ENCODE results near the gene GAREM1. TPM values are rescaled to one million over a fixed set of nuclear protein-coding genes. Genes with fewer than 3 reads are reported as not detected.

Gene GAREM1
- total and polyA plus RNA-seq, 2 of the 8 experiments (the other 6 are each of a cell fraction or from before 2014, with no cell fraction given), result 3.6 to 9.2 TPM

DNA sequence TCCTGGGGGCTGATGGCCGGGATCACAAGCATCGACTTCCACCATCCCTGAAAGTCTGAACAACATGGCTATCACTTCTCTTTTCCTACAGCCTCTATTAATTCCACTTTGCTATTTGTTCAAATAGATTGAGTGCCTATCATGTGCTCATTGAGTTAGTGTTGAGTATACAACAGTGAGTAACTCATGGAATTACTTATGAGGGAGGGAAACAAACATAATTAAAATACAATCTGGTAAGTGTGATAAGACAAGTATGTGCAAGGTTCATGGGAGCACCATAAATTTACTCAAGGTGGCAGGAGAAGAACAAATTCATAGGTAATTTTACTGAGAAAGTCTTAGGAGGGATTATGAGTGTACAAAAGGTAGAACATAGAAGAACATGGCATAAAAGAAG, 194.4 kb downstream of the GAREM1 start:
- Histone ChIP-seq H2BK12ac (ENCODE audit: low read depth, low read length) (no peak overlapping the region), H2BK15ac (ENCODE audit: low read length) (no peak overlapping the region), H3K9me3 (ENCODE audit: insufficient read depth in 2 of 2, low read depth in 1 of 2, low read length in 1 of 2) (peaks cover 0 to 3% of the 10 kb centered on the region in 2 experiments; a peak in 1 of 4 replicates), H3K23ac (ENCODE audit: insufficient read length) (no peak overlapping the region), H2AK5ac (ENCODE audit: low read depth, low read length) (no peak overlapping the region), H2AFZ (ENCODE audit: low read length) (no peak overlapping the region), H2BK20ac (ENCODE audit: low read length) (no peak overlapping the region), H3K4me3 (ENCODE audit: extremely low read depth in 1 of 4, insufficient read depth in 2 of 4, low read depth in 3 of 4, low read length in 4 of 4) (no peak overlapping the region), H3K56ac (replicated peaks; ENCODE audit: insufficient read length, low read depth, low read length) (no peak overlapping the region), H3K4me2 (ENCODE audit: insufficient read depth in 1 of 2, low read depth in 2 of 2, low read length in 2 of 2) (no peak overlapping the region), H3K4me1 (replicated peaks in 1 of 4; ENCODE audit: control insufficient read depth in 3 of 4, insufficient read depth in 4 of 4, low read length in 3 of 4) (peaks cover 0 to 4% (median 2%) of the 10 kb centered on the region in 4 experiments; a peak in 3 of 7 replicates), H4K5ac (ENCODE audit: insufficient read length, low read depth, low read length) (no peak overlapping the region), H2BK5ac (ENCODE audit: low read depth, low read length) (no peak overlapping the region), H4K20me1 (replicated peaks in 1 of 2; ENCODE audit: control insufficient read depth in 1 of 2, insufficient read depth in 2 of 2, low read length in 2 of 2) (no peaks in the 10 kb centered on the region), H2BK120ac (replicated peaks; ENCODE audit: low read depth, low read length) (no peak overlapping the region), H3K79me2 (ENCODE audit: control insufficient read depth in 1 of 2, insufficient read depth in 2 of 2, low read length in 2 of 2) (no peaks in the 10 kb centered on the region), H3K14ac (ENCODE audit: insufficient read length) (no peak overlapping the region), H4K91ac (replicated peaks; ENCODE audit: insufficient read length, low read length) (no peak overlapping the region), H3K23me2 (ENCODE audit: low read depth, low read length) (no peaks in the 10 kb centered on the region), H3K79me1 (ENCODE audit: low read depth, low read length) (no peaks in the 10 kb centered on the region), H3K36me3 (ENCODE audit: control insufficient read depth in 2 of 4, insufficient read depth in 4 of 4, low read length in 3 of 4) (no peaks in the 10 kb centered on the region), H3K4ac (replicated peaks; ENCODE audit: insufficient read length, low read depth, low read length) (no peak overlapping the region), H3K9ac (replicated peaks in 1 of 4; ENCODE audit: extremely low read depth in 1 of 4, low read depth in 3 of 4, low read length in 3 of 4) (no peak overlapping the region), H3K27me3 (replicated peaks in 1 of 4; ENCODE audit: control insufficient read depth in 3 of 4, extremely low read depth in 1 of 4, insufficient read depth in 3 of 4, low read length in 3 of 4) (no peaks in the 10 kb centered on the region), H4K8ac (ENCODE audit: extremely low read depth, insufficient read depth, low read length) (no peak overlapping the region), H3K27ac (ENCODE audit: low read depth, low read length) (no peak overlapping the region), H3K18ac (ENCODE audit: extremely low read depth, low read length) (no peak overlapping the region)
- FAIRE-seq (no peak), DNase-seq (ENCODE audit: low read depth in 1 of 2, low spot score in 2 of 2) (no peak)
- WGBS, 2 experiments (ENCODE audit: extremely low coverage in 1 of 2, insufficient coverage in 1 of 2, insufficient read length in 1 of 2, insufficient replicate concordance in 2 of 2, low coverage in 1 of 2, low lambda C conversion rate in 2 of 2, missing lambda C conversion rate in 1 of 2), result 91% methylated on average over 2 of the region's 2 CpGs; no CpG with 5 or more reads in 1 of the 2 experiments
- ChIA-PET POLR2A (ENCODE audit: partially characterized antibody) (no interaction called here), CTCF (ENCODE audit: partially characterized antibody) (interaction anchor here (1.2 to 2.2 kb wide), 3 partner anchors 13 to 37 kb away, joined by 3 to 6 read pairs (median 6); no protein-coding TSS in a partner anchor)
- TF ChIP-seq, protein P1, sequence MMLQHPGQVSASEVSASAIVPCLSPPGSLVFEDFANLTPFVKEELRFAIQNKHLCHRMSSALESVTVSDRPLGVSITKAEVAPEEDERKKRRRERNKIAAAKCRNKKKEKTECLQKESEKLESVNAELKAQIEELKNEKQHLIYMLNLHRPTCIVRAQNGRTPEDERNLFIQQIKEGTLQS (IDR thresholded peaks at IDR 0.05; ENCODE audit: insufficient read depth, low read depth, low read length), result no peak
- TF ChIP-seq SRF (IDR thresholded peaks at IDR 0.05; ENCODE audit: low read depth, low read length), result no peak
- no peak for TF ChIP-seq SIN3A (conservative IDR thresholded peaks at IDR 0.05 in 1 of 2, IDR thresholded peaks at IDR 0.05 in 1 of 2; ENCODE audit: low read depth in 1 of 2, low read length in 2 of 2)
- TF ChIP-seq EZH2 (IDR thresholded peaks at IDR 0.05; ENCODE audit: low read depth, low read length, severe bottlenecking), result no peak
- TF ChIP-seq POU5F1 (IDR thresholded peaks at IDR 0.05; ENCODE audit: low read depth, low read length), result no peak

Measured in H1 (cell line).